GM23338 (cell line): ENCODE results near the gene GRIK4.

Experiments
- CTCF ChIP-seq, 2 experiments: fragments of 200-600 bp in 1 of 2; sonication (generic) in 1 of 2; conservative IDR thresholded peaks; 2 replicates each; pipeline versions ENCODE4 v1.5.1 to v1.6.1; 2016 to 2017; ENCODE audit warnings: antibody characterized with exemption in 2 of 2, low read depth in 2 of 2, mild to moderate bottlenecking in 2 of 2, moderate library complexity in 1 of 2
- REST ChIP-seq: IDR thresholded peaks from one replicate; pipeline ENCODE4 v1.6.1; 2018; ENCODE audit warnings: antibody characterized with exemption; ENCODE audit not compliant: unreplicated experiment

- TF ChIP-seq REST (no peak), CTCF (conservative IDR thresholded peaks at IDR 0.05; ENCODE audit: low read depth in 2 of 2) (no peak)
Observed at GRCh38 chr11:120793806-120794479, 282.4 kb downstream of the GRIK4 start.
